GM12878 (cell line): ENCODE results near the gene MYBPC2. TPM values are rescaled to one million over a fixed set of nuclear protein-coding genes. Genes with fewer than 3 reads are reported as not detected.
A peak's percentile ranks its signal among the peaks of the same experiment; 100 is the strongest.

ENCODE experiments used
- BCL11A ChIP-seq: IDR thresholded peaks from 2 replicates; pipeline ENCODE4 v1.6.1; 2011; ENCODE audit warnings: low read depth, low read length
- BCLAF1 ChIP-seq: fragments of 450-650 bp; IDR thresholded peaks from 2 replicates; pipeline ENCODE4 v1.6.1; 2017; ENCODE audit warnings: antibody characterized with exemption, mild to moderate bottlenecking, moderate library complexity
- BRCA1 ChIP-seq: IDR thresholded peaks from 2 replicates; pipeline ENCODE4 v1.6.1; 2011; ENCODE audit warnings: low read depth, low read length, improper control_type of control experiment
- CBX3 ChIP-seq: fragments of 200-600 bp; sonication (generic); IDR thresholded peaks from 2 replicates; pipeline ENCODE4 v1.6.1; 2016; ENCODE audit warnings: low read depth, borderline replicate concordance
- CHD2 ChIP-seq: IDR thresholded peaks from 2 replicates; pipeline ENCODE4 v1.6.1; 2011; ENCODE audit warnings: low read depth, low read length, improper control_type of control experiment, borderline replicate concordance
- E4F1 ChIP-seq: fragments of 450-650 bp; IDR thresholded peaks from 2 replicates; pipeline ENCODE4 v1.6.1; 2018; ENCODE audit warnings: borderline replicate concordance, mild to moderate bottlenecking; ENCODE audit not compliant: partially characterized antibody
- ESRRA ChIP-seq: IDR thresholded peaks from 2 replicates; pipeline ENCODE4 v1.6.1; 2012; ENCODE audit warnings: mild to moderate bottlenecking, low read length, improper control_type of control experiment
- HDAC6 ChIP-seq: fragments of 200-600 bp; sonication (generic); IDR thresholded peaks from one replicate; pipeline ENCODE4 v1.8.0; 2017; ENCODE audit warnings: antibody characterized with exemption; ENCODE audit not compliant: unreplicated experiment
- IRF5 ChIP-seq: fragments of 450-650 bp; IDR thresholded peaks from 2 replicates; pipeline ENCODE4 v1.6.1; 2017; ENCODE audit warnings: borderline replicate concordance
- JUND ChIP-seq: IDR thresholded peaks from 2 replicates; pipeline ENCODE4 v1.6.1; 2012; ENCODE audit warnings: low read depth, mild to moderate bottlenecking, low read length, improper control_type of control experiment, moderate library complexity
- KLF5 ChIP-seq: fragments of 450-650 bp; IDR thresholded peaks from 2 replicates; pipeline ENCODE4 v1.6.1; 2014; ENCODE audit warnings: mild to moderate bottlenecking; ENCODE audit not compliant: partially characterized antibody
- MTA3 ChIP-seq: IDR thresholded peaks from 2 replicates; pipeline ENCODE4 v1.6.1; 2012; ENCODE audit warnings: low read length, inconsistent platforms, borderline replicate concordance
- NFYA ChIP-seq: IDR thresholded peaks from 2 replicates; pipeline ENCODE4 v1.6.1; 2011; ENCODE audit warnings: low read depth, mild to moderate bottlenecking, low read length, improper control_type of control experiment, borderline replicate concordance
- NR2C2 ChIP-seq: IDR thresholded peaks from 2 replicates; pipeline ENCODE4 v1.6.1; 2011; ENCODE audit warnings: borderline replicate concordance, low read depth; ENCODE audit not compliant: control insufficient read depth, insufficient read length
- PAX5 ChIP-seq: IDR thresholded peaks from 2 replicates; pipeline ENCODE4 v1.6.1; 2011; ENCODE audit warnings: low read depth, low read length, borderline replicate concordance
- POU2F2 ChIP-seq: IDR thresholded peaks from 3 replicates; pipeline ENCODE4 v1.6.1; 2011; ENCODE audit warnings: low read depth, mild to moderate bottlenecking, low read length, borderline replicate concordance
- SP1 ChIP-seq: IDR thresholded peaks from one replicate; pipeline ENCODE4 v1.6.1; 2011; ENCODE audit warnings: low read depth, low read length
- ZBTB33 ChIP-seq: fragments of 450-650 bp; IDR thresholded peaks from 2 replicates; pipeline ENCODE4 v1.6.1; 2017; ENCODE audit warnings: mild to moderate bottlenecking
- polyA plus RNA-seq, 11 experiments: library from polyadenylated mRNA; depleted of rRNA in 4 of 11; unstranded in 6 of 11; stranded (reverse) in 5 of 11; fragments of >200 nt; fragmentation: Nextera tagmentation in 4 of 11; fragmentation: Illumina TruSeq in 1 of 11; extraction: Ambion mirVana in 4 of 11; extraction: Trizol in 1 of 11; gene quantifications; 1 replicate in 1 of 11; 2 replicates in 10 of 11; pipeline versions ENCODE4 v1.2.1 to v1.2.3, GENCODE V29; 2011 to 2016; ENCODE audit warnings: inconsistent platforms in 2 of 11, missing spikeins in 2 of 11, low read depth in 1 of 11
- total RNA-seq, 4 experiments: library from RNA; depleted of rRNA in 3 of 4; stranded (reverse); fragments of >200 nt in 3 of 4; fragmentation: Illumina TruSeq in 1 of 4; extraction: Trizol in 1 of 4; gene quantifications; 2 replicates each; pipeline versions ENCODE4 v1.2.1 to v1.2.3, GENCODE V29; 2013 to 2021

MYBPC2 gene
- total and polyA plus RNA-seq, 10 of the 15 experiments (the other 5 are each of a cell fraction or from before 2014, with no cell fraction given) = 0.09 to 2.6 (median 0.61) TPM

- TF ChIP-seq BCLAF1 = no peak
- no peak for TF ChIP-seq HDAC6
- peak; percentile 72; the same call in 1 of the 3 replicates for TF ChIP-seq POU2F2
- TF ChIP-seq CHD2 = 0 out of 2 replicates have a peak, but pooled peaks have one; percentile 40
- TF ChIP-seq ESRRA = no peak
- no peak for TF ChIP-seq NFYA
- no peak for TF ChIP-seq CBX3
- peak; percentile 75 for TF ChIP-seq JUND
- no peak for TF ChIP-seq BCL11A
- peak; percentile 48 for TF ChIP-seq KLF5
- no peak for TF ChIP-seq NR2C2
- TF ChIP-seq IRF5 = no peak
- no peak for TF ChIP-seq PAX5
- TF ChIP-seq MTA3 = no peak
- TF ChIP-seq ZBTB33 = no peak; the same call in 1 of the 2 replicates
- peak; percentile 73; the same call in 1 of the 2 replicates for TF ChIP-seq BRCA1
- TF ChIP-seq E4F1 = no peak
- peak; percentile 79 for TF ChIP-seq SP1
Measured at GRCh38 chr19:50476224-50476906, 43.7 kb downstream of the MYBPC2 start, which contains the start of the genes EMC10 and GARIN5A (continued).
